ENCODE data around the gene TTR.

- TF ChIP-seq EZH2 (IDR thresholded peaks at IDR 0.05; ENCODE audit: low read length, unreplicated experiment) (no peak), CTCF (conservative IDR thresholded peaks at IDR 0.05; ENCODE audit: low read depth, low read length) (no peak), EZH2phosphoT487 (IDR thresholded peaks at IDR 0.05; ENCODE audit: borderline replicate concordance, low read length) (no peak)
Measured at GRCh38 chr18:31590570-31590969, 1.1 kb upstream of the TTR start.
